Kidney capillary endothelial cell (primary cell): ENCODE data around the gene MUC3A.
"Not testable (repeated sequence)": the region's sequence is repeated elsewhere in the genome, so short reads cannot be mapped to it uniquely, and the experiment has no call there.

ENCODE experiments used
- DNase-seq: peaks from one replicate; pipeline ENCODE4 v3.0.0-alpha.2; 2018; ENCODE audit warnings: low spot score

MUC3A gene

GRCh38 chr7:100949227-100949932 lies at the start of gene MUC3A:
MUC3A (plus strand) TSS chr7:100949534; CDS start chr7:100949625, 91 bp downstream.
- DNase-seq, result no peak

- no peak for DNase-seq
Measured at GRCh38 chr7:100900978-100901377, 48.4 kb upstream of the MUC3A start.

- DNase-seq, result no peak
Measured at GRCh38 chr7:100901921-100902332, 47.4 kb upstream of the MUC3A start.

GRCh38 chr7:100902638-100903037 lies 46.7 kb upstream of the MUC3A start:
- no peak for DNase-seq

GRCh38 chr7:100908512-100908911 lies 40.8 kb upstream of the MUC3A start:
- no peak for DNase-seq

- DNase-seq, result not testable (repeated sequence)
Measured at GRCh38 chr7:100910443-100910842, 38.9 kb upstream of the MUC3A start.

GRCh38 chr7:100911484-100911883 lies 37.9 kb upstream of the MUC3A start:
- DNase-seq, result no peak

GRCh38 chr7:100914208-100914878 lies 35.0 kb upstream of the MUC3A start:
- DNase-seq, result no peak

GRCh38 chr7:100914879-100915447 lies 34.4 kb upstream of the MUC3A start:
- no peak for DNase-seq

GRCh38 chr7:100919335-100919734 lies 30.0 kb upstream of the MUC3A start:
- DNase-seq, result not testable (repeated sequence)

- not testable (repeated sequence) for DNase-seq
Measured at GRCh38 chr7:100919779-100920437, 29.4 kb upstream of the MUC3A start.

- no peak for DNase-seq
Measured at GRCh38 chr7:100921039-100921438, 28.3 kb upstream of the MUC3A start.

- DNase-seq, result not testable (repeated sequence)
Measured at GRCh38 chr7:100923616-100924015, 25.7 kb upstream of the MUC3A start.

- no peak for DNase-seq
Measured at GRCh38 chr7:100929808-100930174, 19.5 kb upstream of the MUC3A start.

- DNase-seq, result no peak
Measured at GRCh38 chr7:100933734-100934133, 15.6 kb upstream of the MUC3A start.

GRCh38 chr7:100935381-100935780 lies 14.0 kb upstream of the MUC3A start:
- not testable (repeated sequence) for DNase-seq

GRCh38 chr7:100936167-100936566 lies 13.2 kb upstream of the MUC3A start:
- DNase-seq, result not testable (repeated sequence)

GRCh38 chr7:100942045-100942774 lies 7.1 kb upstream of the MUC3A start:
- DNase-seq, result no peak

- no peak for DNase-seq
Measured at GRCh38 chr7:100943693-100944092, 5.6 kb upstream of the MUC3A start.

GRCh38 chr7:100944138-100944537 lies 5.2 kb upstream of the MUC3A start:
- DNase-seq, result no peak

GRCh38 chr7:100946111-100946510 lies 3.2 kb upstream of the MUC3A start:
- no peak for DNase-seq

- DNase-seq, result no peak
Measured at GRCh38 chr7:100946766-100947365, 2.5 kb upstream of the MUC3A start.
